ENCODE data around the gene ABCA8. TPM values are rescaled to one million over a fixed set of nuclear protein-coding genes. Genes with fewer than 3 reads are reported as not detected.

The ABCA8 gene
- total RNA-seq, 1 donor from 2014 or later, result not detected

- no peaks in the 10 kb centered on the region for H3K36me3 Mint-ChIP-seq (ENCODE audit: low read depth, unreplicated experiment)
- TF ChIP-seq CTCF (IDR thresholded peaks at IDR 0.05; ENCODE audit: insufficient read depth, low read depth, low read length), result no peak
- TF ChIP-seq EZH2 (IDR thresholded peaks at IDR 0.05; ENCODE audit: insufficient read depth, low read length), result no peak
- H3K27ac ChIP-seq (ENCODE audit: low read depth, low read length), result no peak overlapping the region
- H3K4me3 Mint-ChIP-seq (ENCODE audit: unreplicated experiment), result no peak overlapping the region
- H3K4me2 ChIP-seq (ENCODE audit: low read length), result peak overlapping the region; percentile 63
- no peak overlapping the region for H3K9ac ChIP-seq (ENCODE audit: low read length)
- H2AFZ ChIP-seq (ENCODE audit: low read depth, low read length), result no peak overlapping the region
- peaks cover 18% of the 10 kb centered on the region for H3K4me1 Mint-ChIP-seq (ENCODE audit: low read depth, unreplicated experiment)
- no peaks in the 10 kb centered on the region for H3K27me3 ChIP-seq (ENCODE audit: insufficient read depth, low read length)
- no peaks in the 10 kb centered on the region for H3K79me2 ChIP-seq (ENCODE audit: insufficient read depth, low read length)
- H3K4me1 ChIP-seq (ENCODE audit: insufficient read depth, low read length), result peaks cover 26% of the 10 kb centered on the region
- FAIRE-seq (no peak), DNase-seq (ENCODE audit: low read depth) (no peak)
- H3K9me3 Mint-ChIP-seq (ENCODE audit: unreplicated experiment), result no peaks in the 10 kb centered on the region
- no peaks in the 10 kb centered on the region for H3K36me3 ChIP-seq (ENCODE audit: insufficient read depth, low read length)
- no peak overlapping the region for H3K27ac Mint-ChIP-seq (ENCODE audit: unreplicated experiment)
- no peaks in the 10 kb centered on the region for H3K9me3 ChIP-seq (ENCODE audit: insufficient read depth, low read depth, low read length)
- no peaks in the 10 kb centered on the region for H3K27me3 Mint-ChIP-seq (ENCODE audit: low read depth, unreplicated experiment)
- no peak overlapping the region for H3K4me3 ChIP-seq (ENCODE audit: insufficient read depth, low read depth, low read length)
- no peaks in the 10 kb centered on the region for H4K20me1 ChIP-seq (ENCODE audit: insufficient read depth, low read length)
These were observed 134.2 kb downstream of the ABCA8 start for GRCh38 chr17:68820825-68821481.

GRCh38 chr17:68820476-68820824 lies 134.7 kb downstream of the ABCA8 start:
- H3K27me3 ChIP-seq (ENCODE audit: insufficient read depth, low read length), result no peaks in the 10 kb centered on the region
- Mint-ChIP-seq H3K27ac (ENCODE audit: unreplicated experiment) (no peak overlapping the region), H3K4me3 (ENCODE audit: unreplicated experiment) (no peak overlapping the region), H3K36me3 (ENCODE audit: low read depth, unreplicated experiment) (no peaks in the 10 kb centered on the region), H3K27me3 (ENCODE audit: low read depth, unreplicated experiment) (no peaks in the 10 kb centered on the region), H3K9me3 (ENCODE audit: unreplicated experiment) (no peaks in the 10 kb centered on the region), H3K4me1 (ENCODE audit: low read depth, unreplicated experiment) (peaks cover 18% of the 10 kb centered on the region)
- H3K36me3 ChIP-seq (ENCODE audit: insufficient read depth, low read length), result no peaks in the 10 kb centered on the region
- FAIRE-seq, result no peak
- no peak overlapping the region for H2AFZ ChIP-seq (ENCODE audit: low read depth, low read length)
- no peaks in the 10 kb centered on the region for H3K79me2 ChIP-seq (ENCODE audit: insufficient read depth, low read length)
- H3K4me2 ChIP-seq (ENCODE audit: low read length), result no peak overlapping the region
- no peak overlapping the region for H3K9ac ChIP-seq (ENCODE audit: low read length)
- TF ChIP-seq EZH2 (IDR thresholded peaks at IDR 0.05; ENCODE audit: insufficient read depth, low read length), result no peak
- no peak for TF ChIP-seq CTCF (IDR thresholded peaks at IDR 0.05; ENCODE audit: insufficient read depth, low read depth, low read length)
- H3K9me3 ChIP-seq (ENCODE audit: insufficient read depth, low read depth, low read length), result no peaks in the 10 kb centered on the region
- H4K20me1 ChIP-seq (ENCODE audit: insufficient read depth, low read length), result no peaks in the 10 kb centered on the region
- no peak overlapping the region for H3K27ac ChIP-seq (ENCODE audit: low read depth, low read length)
- H3K4me1 ChIP-seq (ENCODE audit: insufficient read depth, low read length), result peaks cover 26% of the 10 kb centered on the region
- no peak overlapping the region for H3K4me3 ChIP-seq (ENCODE audit: insufficient read depth, low read depth, low read length)
- DNase-seq (ENCODE audit: low read depth), result no peak

GRCh38 chr17:68819465-68819864 lies 135.7 kb downstream of the ABCA8 start:
- Histone ChIP-seq H2AFZ (ENCODE audit: low read depth, low read length) (no peak overlapping the region), H4K20me1 (ENCODE audit: insufficient read depth, low read length) (no peaks in the 10 kb centered on the region), H3K9me3 (ENCODE audit: insufficient read depth, low read depth, low read length) (no peaks in the 10 kb centered on the region), H3K4me1 (ENCODE audit: insufficient read depth, low read length) (peaks cover 26% of the 10 kb centered on the region), H3K9ac (ENCODE audit: low read length) (no peak overlapping the region), H3K36me3 (ENCODE audit: insufficient read depth, low read length) (no peaks in the 10 kb centered on the region), H3K4me3 (ENCODE audit: insufficient read depth, low read depth, low read length) (no peak overlapping the region), H3K27me3 (ENCODE audit: insufficient read depth, low read length) (no peaks in the 10 kb centered on the region), H3K27ac (ENCODE audit: low read depth, low read length) (no peak overlapping the region), H3K79me2 (ENCODE audit: insufficient read depth, low read length) (no peaks in the 10 kb centered on the region), H3K4me2 (ENCODE audit: low read length) (no peak overlapping the region)
- Mint-ChIP-seq H3K27ac (ENCODE audit: unreplicated experiment) (no peak overlapping the region), H3K4me3 (ENCODE audit: unreplicated experiment) (no peak overlapping the region), H3K4me1 (ENCODE audit: low read depth, unreplicated experiment) (peaks cover 18% of the 10 kb centered on the region), H3K27me3 (ENCODE audit: low read depth, unreplicated experiment) (no peaks in the 10 kb centered on the region), H3K9me3 (ENCODE audit: unreplicated experiment) (no peaks in the 10 kb centered on the region), H3K36me3 (ENCODE audit: low read depth, unreplicated experiment) (no peaks in the 10 kb centered on the region)
- TF ChIP-seq EZH2 (IDR thresholded peaks at IDR 0.05; ENCODE audit: insufficient read depth, low read length) (no peak), CTCF (IDR thresholded peaks at IDR 0.05; ENCODE audit: insufficient read depth, low read depth, low read length) (no peak)
- DNase-seq (ENCODE audit: low read depth) (no peak), FAIRE-seq (no peak)
